Stimulated activated CD4-positive, alpha-beta T cell treated with anti-CD3 and anti-CD28 coated beads, TNF-alpha, amount 100 ng/mL, for 48 hours (primary cell): ENCODE measurements around the gene CD58.

ENCODE experiments used
- DNase-seq, 3 donors: peaks; one replicate each; pipeline ENCODE4 v3.0.0-alpha.2; 2020; ENCODE audit warnings: low read depth in 3 of 3

Gene CD58

DNA sequence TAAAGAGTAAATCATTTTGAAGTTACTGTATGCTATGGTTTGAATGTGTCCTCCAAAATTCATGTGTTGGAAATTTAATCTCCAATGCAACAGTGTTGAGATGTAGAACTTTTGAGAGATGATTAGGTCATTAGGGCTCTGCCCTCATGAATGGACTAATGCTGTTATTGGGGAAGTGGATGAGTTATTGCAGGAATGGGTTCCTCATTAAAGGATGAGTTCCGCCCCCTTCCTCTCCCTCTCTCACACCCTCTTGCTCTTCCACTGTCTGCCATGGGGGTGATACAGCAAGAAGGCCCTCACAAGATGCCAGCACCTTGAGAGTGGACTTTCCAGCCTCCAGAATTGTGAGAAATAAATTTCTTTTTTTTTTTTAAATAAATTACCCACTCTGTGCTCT, 100.2 kb downstream of the CD58 start:
- DNase-seq = no peak

- DNase-seq = no peak
These were observed 103.8 kb downstream of the CD58 start for GRCh38 chr1:116466810-116467557.

GRCh38 chr1:116465845-116466685, 104.8 kb downstream of the CD58 start:
- no peak for DNase-seq

DNA sequence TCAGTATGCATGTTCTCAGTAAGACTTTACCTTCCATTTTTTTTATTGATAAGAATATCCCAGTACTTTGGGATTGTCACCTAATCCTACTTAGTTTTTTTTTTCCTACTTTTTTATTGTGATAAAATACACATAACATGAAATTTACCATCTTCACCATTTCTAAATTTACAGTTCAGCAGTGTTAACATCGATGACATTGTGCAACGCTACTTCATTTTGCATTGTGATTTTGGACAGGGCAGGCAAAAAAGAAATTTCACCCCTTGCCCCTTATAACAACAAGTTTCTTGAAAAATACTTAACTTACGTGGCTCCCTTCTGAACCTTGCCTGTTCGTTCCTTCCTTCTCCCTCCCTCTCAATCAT, 105.4 kb downstream of the CD58 start:
- DNase-seq = no peak
